ENCODE measurements around the gene RALGAPA2. TPM values are rescaled to one million over a fixed set of nuclear protein-coding genes. Genes with fewer than 3 reads are reported as not detected.

Gene RALGAPA2
- total RNA-seq, 1 donor from 2014 or later, result 15.2 TPM

GRCh38 chr20:20459726-20460125, 252.7 kb downstream of the RALGAPA2 start:
- Mint-ChIP-seq H3K4me1 (ENCODE audit: unreplicated experiment) (peaks cover 12% of the 10 kb centered on the region), H3K9me3 (ENCODE audit: unreplicated experiment) (no peaks in the 10 kb centered on the region), H3K36me3 (ENCODE audit: unreplicated experiment) (peaks cover 2% of the 10 kb centered on the region), H3K4me3 (ENCODE audit: unreplicated experiment) (no peak overlapping the region), H3K27ac (ENCODE audit: unreplicated experiment) (no peak overlapping the region), H3K27me3 (ENCODE audit: unreplicated experiment) (no peaks in the 10 kb centered on the region)
- no peak for TF ChIP-seq CTCF (IDR thresholded peaks at IDR 0.05)
- no peak for DNase-seq (ENCODE audit: extremely low spot score, unreplicated experiment)

GRCh38 chr20:20457392-20458126, 254.9 kb downstream of the RALGAPA2 start:
- H3K4me3 Mint-ChIP-seq (ENCODE audit: unreplicated experiment), result no peak overlapping the region
- H3K27me3 Mint-ChIP-seq (ENCODE audit: unreplicated experiment), result no peaks in the 10 kb centered on the region
- peaks cover 17% of the 10 kb centered on the region for H3K4me1 Mint-ChIP-seq (ENCODE audit: unreplicated experiment)
- no peak for DNase-seq (ENCODE audit: extremely low spot score, unreplicated experiment)
- TF ChIP-seq CTCF (IDR thresholded peaks at IDR 0.05), result no peak
- H3K27ac Mint-ChIP-seq (ENCODE audit: unreplicated experiment), result peak overlapping the region; percentile 38
- no peaks in the 10 kb centered on the region for H3K36me3 Mint-ChIP-seq (ENCODE audit: unreplicated experiment)
- H3K9me3 Mint-ChIP-seq (ENCODE audit: unreplicated experiment), result no peaks in the 10 kb centered on the region

- no peak for DNase-seq (ENCODE audit: extremely low spot score, unreplicated experiment)
- Mint-ChIP-seq H3K27me3 (ENCODE audit: unreplicated experiment) (no peaks in the 10 kb centered on the region), H3K4me3 (ENCODE audit: unreplicated experiment) (no peak overlapping the region), H3K4me1 (ENCODE audit: unreplicated experiment) (peaks cover 24% of the 10 kb centered on the region), H3K36me3 (ENCODE audit: unreplicated experiment) (no peaks in the 10 kb centered on the region), H3K27ac (ENCODE audit: unreplicated experiment) (no peak overlapping the region), H3K9me3 (ENCODE audit: unreplicated experiment) (no peaks in the 10 kb centered on the region)
- TF ChIP-seq CTCF (IDR thresholded peaks at IDR 0.05), result no peak
Measured at GRCh38 chr20:20456741-20457140, 255.7 kb downstream of the RALGAPA2 start.

GRCh38 chr20:20455926-20456325, 256.5 kb downstream of the RALGAPA2 start:
- peaks cover 25% of the 10 kb centered on the region for H3K4me1 Mint-ChIP-seq (ENCODE audit: unreplicated experiment)
- TF ChIP-seq CTCF (IDR thresholded peaks at IDR 0.05), result no peak
- H3K4me3 Mint-ChIP-seq (ENCODE audit: unreplicated experiment), result no peak overlapping the region

GRCh38 chr20:20454850-20455627, 257.4 kb downstream of the RALGAPA2 start:
- no peaks in the 10 kb centered on the region for H3K9me3 Mint-ChIP-seq (ENCODE audit: unreplicated experiment)
- H3K4me3 Mint-ChIP-seq (ENCODE audit: unreplicated experiment), result no peak overlapping the region
- no peak for DNase-seq (ENCODE audit: extremely low spot score, unreplicated experiment)
- peaks cover 26% of the 10 kb centered on the region for H3K4me1 Mint-ChIP-seq (ENCODE audit: unreplicated experiment)
- H3K27me3 Mint-ChIP-seq (ENCODE audit: unreplicated experiment), result no peaks in the 10 kb centered on the region
- no peaks in the 10 kb centered on the region for H3K36me3 Mint-ChIP-seq (ENCODE audit: unreplicated experiment)
- TF ChIP-seq CTCF (IDR thresholded peaks at IDR 0.05), result no peak
- no peak overlapping the region for H3K27ac Mint-ChIP-seq (ENCODE audit: unreplicated experiment)

More at GRCh38 chr20:20455926-20456325, 256.5 kb downstream of the RALGAPA2 start:
- Mint-ChIP-seq H3K27me3 (ENCODE audit: unreplicated experiment) (no peaks in the 10 kb centered on the region), H3K27ac (ENCODE audit: unreplicated experiment) (no peak overlapping the region), H3K9me3 (ENCODE audit: unreplicated experiment) (no peaks in the 10 kb centered on the region), H3K36me3 (ENCODE audit: unreplicated experiment) (no peaks in the 10 kb centered on the region)
- DNase-seq (ENCODE audit: extremely low spot score, unreplicated experiment), result no peak

All from osteocyte (in vitro differentiated cells).